Stomach (tissue), 9 donors: ENCODE results near the gene DAB1. TPM values are rescaled to one million over a fixed set of nuclear protein-coding genes. Genes with fewer than 3 reads are reported as not detected.

Experiments
- DNase-seq, 2 donors: peaks; one replicate each; pipeline versions ENCODE4 v3.0.0 to v3.0.0-alpha.2; 2013 to 2019
- H3K27ac ChIP-seq, 5 donors: fragments of 200-600 bp in 4 of 5; sonication (generic) in 4 of 5; one replicate each; pipeline ENCODE4 v1.5.1; 2013 to 2019; ENCODE audit warnings: mild to moderate bottlenecking in 1 of 5, moderate library complexity in 1 of 5
- H3K27me3 ChIP-seq, 3 donors: fragments of 200-600 bp; sonication (generic); one replicate each; pipeline ENCODE4 v1.5.1; 2017 to 2019; ENCODE audit warnings: mixed run types in 1 of 3
- H3K36me3 ChIP-seq, 4 donors: fragments of 200-600 bp; sonication (generic); 1 replicate in 3 of 4; 2 replicates in 1 of 4; pipeline ENCODE4 v1.5.1; 2016 to 2019
- H3K4me1 ChIP-seq, 4 donors: fragments of 200-600 bp; sonication (generic); one replicate each; pipeline ENCODE4 v1.5.1; 2016 to 2019
- H3K4me3 ChIP-seq, 4 donors: fragments of 200-600 bp; sonication (generic) in 3 of 4; one replicate each; pipeline ENCODE4 v1.5.1; 2016 to 2019; ENCODE audit warnings: mild to moderate bottlenecking in 1 of 4
- H3K9me3 ChIP-seq, 4 donors: fragments of 200-600 bp; sonication (generic); one replicate each; pipeline ENCODE4 v1.5.1; 2016 to 2019
- CTCF ChIP-seq, 7 experiments: fragments of 450-650 bp in 4 of 7; fragments of 200-600 bp in 3 of 7; sonication (generic) in 3 of 7; IDR thresholded peaks; one replicate each; pipeline ENCODE4 v1.5.1; 2016 to 2019; ENCODE audit warnings: antibody characterized with exemption in 7 of 7, control low read depth in 2 of 7, mild to moderate bottlenecking in 1 of 7
- EP300 ChIP-seq: sonication (generic); formaldehyde crosslinking; IDR thresholded peaks from one replicate; pipeline ENCODE4 v1.6.1; 2017; ENCODE audit warnings: antibody characterized with exemption
- POLR2A ChIP-seq, 4 donors: fragments of 450-650 bp; IDR thresholded peaks; one replicate each; pipeline ENCODE4 v1.6.1; 2016; ENCODE audit warnings: antibody characterized with exemption in 4 of 4, control low read depth in 2 of 4, mild to moderate bottlenecking in 1 of 4, moderate library complexity in 1 of 4
- POLR2AphosphoS5 ChIP-seq, 3 donors: sonication (generic); formaldehyde crosslinking; IDR thresholded peaks; one replicate each; pipeline ENCODE4 v1.6.1; 2016; ENCODE audit warnings: antibody characterized with exemption in 3 of 3
- WGBS, 5 donors: extraction: QIAGEN DNeasy Blood & Tissue Kit in 3 of 5; methylation state at CpG; one replicate each; pipeline versions ENCODE4 v1.1.5 to v1.1.7; 2013 to 2018; 5-methylcytosine and 5-hydroxymethylcytosine counted together
- intact Hi-C: fragments of 100-400 bp; cut with DNase I; formaldehyde crosslinking; loops from one replicate; pipeline ENCODE4 v1.15.1; 2023; ENCODE audit warnings: low total_unique reads
- polyA plus RNA-seq, 3 donors: library from polyadenylated mRNA; stranded (reverse); fragments of 200-250 nt; gene quantifications; one replicate each; pipeline ENCODE4 v1.2.3, GENCODE V29; 2013
- total RNA-seq, 5 donors: library from RNA; depleted of rRNA; stranded (reverse); fragments of >200 nt; gene quantifications; one replicate each; pipeline versions ENCODE4 v1.1.0 to v1.2.3, GENCODE V29; 2014 to 2016
- donor health status: healthy with polysubstance abuse.
- donor health status: Bipolar disorder and iron deficiency.
- donor health status: healthy.

DAB1 gene
- total and polyA plus RNA-seq, 8 donors, result under 0.01 to 3.5 (median 0.61) TPM; not detected in 1

GRCh38 chr1:57307392-57308170 lies 116.3 kb downstream of the DAB1 start:
- no peak for TF ChIP-seq POLR2AphosphoS5 (IDR thresholded peaks at IDR 0.05)
- TF ChIP-seq POLR2A (IDR thresholded peaks at IDR 0.05), result no peak
- TF ChIP-seq EP300, result no peak
- TF ChIP-seq CTCF (IDR thresholded peaks at IDR 0.05), result no peak
- Histone ChIP-seq H3K4me3 (no peak overlapping the region), H3K4me1 (no peaks in the 10 kb centered on the region), H3K27ac (no peak overlapping the region), H3K36me3 (no peaks in the 10 kb centered on the region), H3K27me3 (no peaks in the 10 kb centered on the region), H3K9me3 (no peaks in the 10 kb centered on the region)
- DNase-seq, result peak in 1 of 2 donors; percentile 48
- intact Hi-C loops, result no loop called here
- WGBS, 5 donors, result 70 to 78% (median 74%) methylated on average over 4 of the region's 4 CpGs

GRCh38 chr1:57304591-57304990 lies 119.3 kb downstream of the DAB1 start:
- no peaks in the 10 kb centered on the region for H3K4me1 ChIP-seq
- TF ChIP-seq CTCF (IDR thresholded peaks at IDR 0.05) (no peak), EP300 (no peak), POLR2AphosphoS5 (IDR thresholded peaks at IDR 0.05) (no peak), POLR2A (IDR thresholded peaks at IDR 0.05) (no peak)

GRCh38 chr1:57302812-57303596 lies 120.9 kb downstream of the DAB1 start:
- DNase-seq, result no peak
- H3K9me3 ChIP-seq, result no peaks in the 10 kb centered on the region
- no peaks in the 10 kb centered on the region for H3K4me1 ChIP-seq
- H3K27me3 ChIP-seq, result no peaks in the 10 kb centered on the region
- 80 to 86% (median 81%) methylated on average over 5 of the region's 5 CpGs for WGBS, 5 donors
- intact Hi-C loops, result no loop called here
- no peak overlapping the region for H3K27ac ChIP-seq
- H3K4me3 ChIP-seq, result no peak overlapping the region
- no peaks in the 10 kb centered on the region for H3K36me3 ChIP-seq
- no peak for TF ChIP-seq CTCF (IDR thresholded peaks at IDR 0.05)
- no peak for TF ChIP-seq POLR2A (IDR thresholded peaks at IDR 0.05)
- no peak for TF ChIP-seq POLR2AphosphoS5 (IDR thresholded peaks at IDR 0.05)
- TF ChIP-seq EP300, result no peak

More at GRCh38 chr1:57304591-57304990, 119.3 kb downstream of the DAB1 start:
- 84 to 94% (median 93%) methylated on average over 3 of the region's 3 CpGs for WGBS, 5 donors
- intact Hi-C loops, result no loop called here
- Histone ChIP-seq H3K27me3 (no peaks in the 10 kb centered on the region), H3K27ac (no peak overlapping the region), H3K9me3 (no peaks in the 10 kb centered on the region), H3K36me3 (no peaks in the 10 kb centered on the region), H3K4me3 (no peak overlapping the region)
- DNase-seq, result no peak

- Histone ChIP-seq H3K36me3 (no peaks in the 10 kb centered on the region), H3K27me3 (no peaks in the 10 kb centered on the region), H3K4me1 (no peaks in the 10 kb centered on the region), H3K9me3 (no peaks in the 10 kb centered on the region), H3K4me3 (no peak overlapping the region), H3K27ac (no peak overlapping the region)
- TF ChIP-seq CTCF (IDR thresholded peaks at IDR 0.05) (no peak), EP300 (no peak), POLR2A (IDR thresholded peaks at IDR 0.05) (no peak), POLR2AphosphoS5 (IDR thresholded peaks at IDR 0.05) (no peak)
- intact Hi-C loops, result no loop called here
- 89 to 94% (median 93%) methylated on average over 2 of the region's 2 CpGs for WGBS, 5 donors
- DNase-seq, result no peak
These were observed 123.7 kb downstream of the DAB1 start for GRCh38 chr1:57300186-57300585.
